ENCODE data around the gene C12orf56. TPM values are rescaled to one million over a fixed set of nuclear protein-coding genes. Genes with fewer than 3 reads are reported as not detected.

The C12orf56 gene
- polyA plus RNA-seq, 1 donor from 2014 or later: not detected

- Histone ChIP-seq H3K4me2 (ENCODE audit: low read length) (no peak overlapping the region), H3K27me3 (ENCODE audit: insufficient read depth, low read depth, low read length) (no peaks in the 10 kb centered on the region), H3K9me3 (ENCODE audit: low read length) (no peaks in the 10 kb centered on the region), H3F3A (ENCODE audit: insufficient read depth, low read length, poor library complexity, severe bottlenecking) (no peaks in the 10 kb centered on the region), H3K9me2 (ENCODE audit: insufficient read depth, low read length) (no peaks in the 10 kb centered on the region), H4K20me1 (ENCODE audit: insufficient read depth) (no peaks in the 10 kb centered on the region), H2AFZ (ENCODE audit: low read depth, low read length) (no peak overlapping the region), H3K9ac (ENCODE audit: low read length) (no peak overlapping the region), H3K79me2 (replicated peaks; ENCODE audit: insufficient read depth, low read length) (peaks cover 7% of the 10 kb centered on the region), H3K4me3 (ENCODE audit: low read length) (no peak overlapping the region), H3K27ac (ENCODE audit: low read length) (no peak overlapping the region), H3K36me3 (ENCODE audit: insufficient read depth, low read length) (no peaks in the 10 kb centered on the region)
- TF ChIP-seq RAD21 (conservative IDR thresholded peaks at IDR 0.05) (no peak), TAF1 (IDR thresholded peaks at IDR 0.05; ENCODE audit: low read depth) (no peak), EZH2 (IDR thresholded peaks at IDR 0.05; ENCODE audit: borderline replicate concordance, insufficient read depth, low read length, poor library complexity, severe bottlenecking) (no peak), CTCF (IDR thresholded peaks at IDR 0.05; ENCODE audit: poor library complexity, severe bottlenecking) (no peak), MXI1 (conservative IDR thresholded peaks at IDR 0.05; ENCODE audit: poor library complexity, severe bottlenecking) (no peak), REST (IDR thresholded peaks at IDR 0.05; ENCODE audit: borderline replicate concordance) (no peak), SMC3 (conservative IDR thresholded peaks at IDR 0.05; ENCODE audit: poor library complexity) (no peak), POLR2AphosphoS5 (IDR thresholded peaks at IDR 0.05) (no peak)
Measured at GRCh38 chr12:64402181-64402580, 11.6 kb upstream of the C12orf56 start.

- Histone ChIP-seq H2AFZ (ENCODE audit: low read depth, low read length) (no peak overlapping the region), H3F3A (ENCODE audit: insufficient read depth, low read length, poor library complexity, severe bottlenecking) (no peaks in the 10 kb centered on the region), H3K9me2 (ENCODE audit: insufficient read depth, low read length) (no peaks in the 10 kb centered on the region), H3K9me3 (ENCODE audit: low read length) (no peaks in the 10 kb centered on the region), H3K4me2 (ENCODE audit: low read length) (no peak overlapping the region), H3K9ac (ENCODE audit: low read length) (no peak overlapping the region), H3K27me3 (ENCODE audit: insufficient read depth, low read depth, low read length) (no peaks in the 10 kb centered on the region), H3K79me2 (replicated peaks; ENCODE audit: insufficient read depth, low read length) (no peaks in the 10 kb centered on the region), H3K27ac (ENCODE audit: low read length) (no peak overlapping the region), H3K36me3 (ENCODE audit: insufficient read depth, low read length) (no peaks in the 10 kb centered on the region), H4K20me1 (ENCODE audit: insufficient read depth) (no peaks in the 10 kb centered on the region), H3K4me3 (ENCODE audit: low read length) (no peak overlapping the region)
- TF ChIP-seq EP300 (conservative IDR thresholded peaks at IDR 0.05; ENCODE audit: poor library complexity, severe bottlenecking) (no peak), CTCF (IDR thresholded peaks at IDR 0.05; ENCODE audit: poor library complexity, severe bottlenecking) (no peak), MXI1 (conservative IDR thresholded peaks at IDR 0.05; ENCODE audit: poor library complexity, severe bottlenecking) (no peak), REST (IDR thresholded peaks at IDR 0.05; ENCODE audit: borderline replicate concordance) (no peak), EZH2 (IDR thresholded peaks at IDR 0.05; ENCODE audit: borderline replicate concordance, insufficient read depth, low read length, poor library complexity, severe bottlenecking) (no peak), SMC3 (conservative IDR thresholded peaks at IDR 0.05; ENCODE audit: poor library complexity) (no peak), RAD21 (conservative IDR thresholded peaks at IDR 0.05) (no peak)
Measured at GRCh38 chr12:64400041-64400440, 9.5 kb upstream of the C12orf56 start.

All from neural cell (in vitro differentiated cells).